Measurements from ENCODE around the gene CRAMP1. TPM values are rescaled to one million over a fixed set of nuclear protein-coding genes. Genes with fewer than 3 reads are reported as not detected.

CRAMP1 gene
- total and polyA plus RNA-seq, 7 donors, result 2.4 to 24.6 (median 6.4) TPM

DNA sequence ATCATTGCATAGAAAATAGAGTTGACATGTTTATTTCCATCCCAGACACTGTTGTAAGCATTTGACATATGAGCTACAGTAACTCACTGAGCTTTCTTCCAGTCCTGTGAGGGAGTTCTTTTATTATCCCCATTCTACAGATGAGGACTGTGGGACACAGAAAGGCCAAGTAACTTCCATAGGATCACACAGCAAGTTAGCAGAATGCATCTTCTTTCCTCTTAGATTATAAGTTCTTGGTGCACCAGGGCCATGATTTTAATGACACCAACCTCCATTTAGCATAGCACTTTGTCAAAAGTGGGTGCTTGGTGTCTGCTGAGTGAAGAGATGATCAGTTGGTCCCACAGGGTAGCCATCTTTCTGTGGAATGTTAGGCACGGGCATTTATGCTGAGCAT lies 78.7 kb downstream of the CRAMP1 start:
- H3K4me3 ChIP-seq, result no peak overlapping the region
- no peaks in the 10 kb centered on the region for H3K9me3 ChIP-seq
- no peak overlapping the region for H3K27ac ChIP-seq
- intact Hi-C loops (cut with DNase I), result no loop called here
- H3K36me3 ChIP-seq, result peaks cover 7 to 85% (median 30%) of the 10 kb centered on the region in 4 donors
- no peak for TF ChIP-seq EP300 (IDR thresholded peaks at IDR 0.05)
- no peak for TF ChIP-seq POLR2AphosphoS5 (IDR thresholded peaks at IDR 0.05)
- TF ChIP-seq POLR2A (IDR thresholded peaks at IDR 0.05), result no peak
- no peak for TF ChIP-seq CTCF (IDR thresholded peaks at IDR 0.05)
- peaks cover 0 to 3% (median 0%) of the 10 kb centered on the region in 4 donors for H3K4me1 ChIP-seq
- WGBS, 2 donors, result 89 to 90% methylated on average over 1 of the region's 1 CpG
- no peaks in the 10 kb centered on the region for H3K27me3 ChIP-seq
- no peak for DNase-seq

- intact Hi-C loops (cut with DNase I), result no loop called here
- no peak for DNase-seq
- Histone ChIP-seq H3K36me3 (peaks cover 7 to 86% (median 30%) of the 10 kb centered on the region in 4 donors), H3K27me3 (no peaks in the 10 kb centered on the region), H3K4me3 (no peak overlapping the region), H3K9me3 (no peaks in the 10 kb centered on the region), H3K27ac (no peak overlapping the region), H3K4me1 (peaks cover 0 to 3% (median 0%) of the 10 kb centered on the region in 4 donors)
- TF ChIP-seq POLR2A (IDR thresholded peaks at IDR 0.05) (no peak), EP300 (IDR thresholded peaks at IDR 0.05) (no peak), CTCF (IDR thresholded peaks at IDR 0.05) (no peak), POLR2AphosphoS5 (IDR thresholded peaks at IDR 0.05) (no peak)
Observed at GRCh38 chr16:1691276-1691675, 79.1 kb downstream of the CRAMP1 start.

- intact Hi-C loops (cut with DNase I), result no loop called here
- Histone ChIP-seq H3K4me1 (peaks cover 0 to 3% (median 0%) of the 10 kb centered on the region in 4 donors), H3K36me3 (peaks cover 7 to 86% (median 32%) of the 10 kb centered on the region in 4 donors), H3K27ac (no peak overlapping the region), H3K4me3 (no peak overlapping the region), H3K9me3 (no peaks in the 10 kb centered on the region), H3K27me3 (no peaks in the 10 kb centered on the region)
- TF ChIP-seq POLR2A (IDR thresholded peaks at IDR 0.05), result no peak
- DNase-seq, result no peak
- WGBS, 2 donors, result 95% methylated on average over 21 of the region's 21 CpGs
Observed at GRCh38 chr16:1691956-1692355, 79.8 kb downstream of the CRAMP1 start.

DNA sequence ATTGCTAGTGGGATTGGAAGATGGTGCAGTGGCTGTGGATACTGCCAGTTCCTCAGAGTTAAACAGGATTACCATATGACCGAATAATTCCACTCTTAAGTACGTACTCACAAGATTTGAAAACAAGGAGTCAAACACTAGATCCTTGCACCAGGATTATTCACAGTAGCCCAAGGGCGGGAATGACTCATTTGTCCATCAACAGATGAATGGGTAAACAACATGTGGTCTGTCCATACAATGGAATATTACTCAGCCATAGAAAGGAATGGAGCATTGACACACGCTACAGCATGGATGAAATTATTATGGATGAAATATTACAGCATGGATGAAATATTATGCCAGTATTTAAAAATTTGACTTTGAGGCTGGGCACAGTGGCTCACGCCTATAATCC lies 84.7 kb downstream of the CRAMP1 start:
- intact Hi-C loops (cut with DNase I), result no loop called here
- WGBS, 2 donors, result 97% methylated on average over 5 of the region's 5 CpGs
- H3K4me1 ChIP-seq, result peaks cover 0 to under 1% (median 0%) of the 10 kb centered on the region in 4 donors

GRCh38 chr16:1698680-1699079 lies 86.5 kb downstream of the CRAMP1 start:
- H3K4me1 ChIP-seq, result no peaks in the 10 kb centered on the region
- intact Hi-C loops (cut with DNase I), result no loop called here
- 93 to 96% methylated on average over 10 of the region's 10 CpGs for WGBS, 2 donors
- no peaks in the 10 kb centered on the region for H3K27me3 ChIP-seq
- DNase-seq, result no peak
- no peaks in the 10 kb centered on the region for H3K9me3 ChIP-seq
- H3K36me3 ChIP-seq, result peaks cover 0 to 68% (median 14%) of the 10 kb centered on the region in 4 donors
- H3K4me3 ChIP-seq, result no peak overlapping the region
- no peak overlapping the region for H3K27ac ChIP-seq
- TF ChIP-seq POLR2A (IDR thresholded peaks at IDR 0.05) (no peak), EP300 (IDR thresholded peaks at IDR 0.05) (no peak), POLR2AphosphoS5 (IDR thresholded peaks at IDR 0.05) (no peak), CTCF (IDR thresholded peaks at IDR 0.05) (no peak)

More for the DNA sequence above, 84.7 kb downstream of the CRAMP1 start:
- DNase-seq, result no peak
- no peak for TF ChIP-seq CTCF (IDR thresholded peaks at IDR 0.05)
- TF ChIP-seq POLR2A (IDR thresholded peaks at IDR 0.05), result no peak
- no peak for TF ChIP-seq POLR2AphosphoS5 (IDR thresholded peaks at IDR 0.05)
- no peak for TF ChIP-seq EP300 (IDR thresholded peaks at IDR 0.05)
- H3K27ac ChIP-seq, result no peak overlapping the region
- no peaks in the 10 kb centered on the region for H3K9me3 ChIP-seq
- peaks cover 0 to 77% (median 31%) of the 10 kb centered on the region in 4 donors for H3K36me3 ChIP-seq
- no peak overlapping the region for H3K4me3 ChIP-seq
- H3K27me3 ChIP-seq, result no peaks in the 10 kb centered on the region

All from sigmoid colon (tissue), 7 donors.